GM18517 (cell line): Measurements from ENCODE around the gene EPHA2.

ENCODE experiments used
- ATAC-seq: cut with Tn5 transposase; IDR thresholded peaks from one replicate; pipeline ENCODE4 v1.9.1; 2021; ENCODE audit warnings: mild to moderate bottlenecking, moderate library complexity; ENCODE audit not compliant: unreplicated experiment

Gene EPHA2

GRCh38 chr1:16095447-16095846 is 60.4 kb downstream of the EPHA2 start:
- no peak for ATAC-seq

- no peak for ATAC-seq
Measured at GRCh38 chr1:16094453-16095158, 61.3 kb downstream of the EPHA2 start.

GRCh38 chr1:16093611-16094010 is 62.3 kb downstream of the EPHA2 start:
- ATAC-seq, result no peak

GRCh38 chr1:16092923-16093511 is 62.9 kb downstream of the EPHA2 start:
- ATAC-seq, result no peak

- ATAC-seq, result no peak
Measured at GRCh38 chr1:16092097-16092922, 63.6 kb downstream of the EPHA2 start.

GRCh38 chr1:16091296-16091695 is 64.6 kb downstream of the EPHA2 start:
- no peak for ATAC-seq

- no peak for ATAC-seq
Measured at GRCh38 chr1:16090076-16090826, 65.6 kb downstream of the EPHA2 start.

GRCh38 chr1:16088996-16089395 is 66.9 kb downstream of the EPHA2 start:
- no peak for ATAC-seq

GRCh38 chr1:16088351-16088911 is 67.4 kb downstream of the EPHA2 start:
- ATAC-seq, result no peak

- no peak for ATAC-seq
Measured at GRCh38 chr1:16087733-16088132, 68.1 kb downstream of the EPHA2 start.

- ATAC-seq, result no peak
Measured at GRCh38 chr1:16085522-16085921, 70.3 kb downstream of the EPHA2 start.

GRCh38 chr1:16083486-16083885 is 72.4 kb downstream of the EPHA2 start:
- no peak for ATAC-seq

- no peak for ATAC-seq
Measured at GRCh38 chr1:16082283-16083038, 73.4 kb downstream of the EPHA2 start.

GRCh38 chr1:16081636-16082035 is 74.2 kb downstream of the EPHA2 start:
- ATAC-seq, result no peak

GRCh38 chr1:16080422-16081150 is 75.3 kb downstream of the EPHA2 start:
- no peak for ATAC-seq

- ATAC-seq, result no peak
Measured at GRCh38 chr1:16078925-16079656, 76.8 kb downstream of the EPHA2 start.

- no peak for ATAC-seq
Measured at GRCh38 chr1:16077406-16078245, 78.2 kb downstream of the EPHA2 start.

GRCh38 chr1:16076865-16077238 is 79.0 kb downstream of the EPHA2 start:
- no peak for ATAC-seq
